NCI-H187 (cell line): ENCODE data around the gene RAP1GAP.
"Not testable (repeated sequence)": the region's sequence is repeated elsewhere in the genome, so short reads cannot be mapped to it uniquely, and the experiment has no call there.

ENCODE experiments used
- DNase-seq, 2 experiments: peaks; one replicate each; lab custom pipeline; 2025; lab: John Stamatoyannopoulos, UW

RAP1GAP gene

GRCh38 chr1:21677168-21677567, 8.0 kb upstream of the RAP1GAP start:
- DNase-seq, result no peak

- DNase-seq, result no peak
Observed at GRCh38 chr1:21674957-21675356, 5.8 kb upstream of the RAP1GAP start.

- not testable (repeated sequence) for DNase-seq
Observed at GRCh38 chr1:21673853-21674252, 4.7 kb upstream of the RAP1GAP start.

- DNase-seq, result no peak
Observed at GRCh38 chr1:21673277-21673780, 4.2 kb upstream of the RAP1GAP start.

GRCh38 chr1:21672478-21673276, 3.5 kb upstream of the RAP1GAP start:
- no peak for DNase-seq

DNA sequence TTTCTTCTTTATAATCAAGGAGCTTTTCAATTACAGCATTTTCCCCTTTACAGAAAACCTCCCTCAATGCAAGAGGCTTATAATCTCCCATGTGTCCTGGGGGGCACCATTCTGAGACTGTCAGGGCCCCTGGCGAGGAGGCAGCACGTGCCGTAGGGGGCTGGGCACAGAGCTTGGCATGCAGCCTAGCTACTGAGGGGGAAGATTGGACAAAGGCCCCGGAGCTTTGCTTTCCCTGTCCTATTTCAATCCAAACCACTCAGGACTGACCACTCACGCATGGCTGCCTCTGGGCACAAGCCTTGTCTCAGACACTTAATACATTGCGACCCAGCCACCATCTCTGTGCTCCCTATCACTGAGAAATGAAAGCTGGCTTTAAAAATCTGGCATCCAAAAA, 2.8 kb upstream of the RAP1GAP start:
- no peak for DNase-seq

DNA sequence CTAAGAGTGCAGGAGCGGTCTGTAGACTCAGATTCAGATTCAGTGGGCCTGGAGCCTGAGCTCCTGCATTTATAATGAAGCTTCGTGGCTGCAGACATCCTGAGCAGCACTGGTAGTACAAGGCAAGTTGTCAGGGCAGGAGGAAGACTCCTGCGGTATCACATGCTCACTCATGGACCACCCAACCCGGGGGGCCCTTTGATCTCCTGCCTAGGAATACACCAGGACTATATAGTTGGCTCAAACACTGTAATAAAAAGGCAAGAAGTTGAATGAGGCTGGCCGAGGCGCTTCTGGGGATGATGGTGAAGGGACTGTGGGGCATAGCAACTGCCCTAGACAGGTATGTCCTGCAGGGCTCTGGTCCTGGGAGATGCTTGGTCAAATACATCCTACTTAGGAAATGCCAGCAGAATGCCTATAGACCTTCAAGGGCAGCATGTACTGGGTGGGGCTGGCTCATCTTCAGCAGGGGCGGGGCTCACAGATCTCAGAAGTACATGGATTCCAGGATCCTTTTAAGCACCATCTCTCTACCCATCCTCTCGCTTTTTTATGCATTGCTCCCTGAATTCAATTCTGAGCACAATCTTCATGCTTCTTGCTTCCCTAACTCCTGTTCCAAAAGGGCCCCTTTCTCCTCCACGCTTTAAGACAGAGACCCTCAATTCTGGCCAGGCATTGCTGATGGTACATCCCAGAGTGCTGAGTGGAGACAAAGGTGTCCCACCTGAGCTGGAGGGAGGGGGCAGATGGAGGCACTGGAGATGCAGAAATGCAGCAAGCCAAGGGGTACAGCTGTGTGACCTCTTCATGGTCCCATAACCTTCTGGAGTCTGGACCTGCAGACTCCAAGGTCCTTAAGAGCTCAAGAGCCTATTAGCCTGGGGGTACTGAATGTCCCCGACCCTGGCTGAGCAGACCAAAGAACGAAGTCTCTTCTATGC, 2.1 kb upstream of the RAP1GAP start:
- DNase-seq, result no peak

- no peak for DNase-seq
Observed at GRCh38 chr1:21670059-21670881, 1.1 kb upstream of the RAP1GAP start.

GRCh38 chr1:21668951-21669257, 253 bp downstream of the RAP1GAP start:
- DNase-seq, result no peak

DNA sequence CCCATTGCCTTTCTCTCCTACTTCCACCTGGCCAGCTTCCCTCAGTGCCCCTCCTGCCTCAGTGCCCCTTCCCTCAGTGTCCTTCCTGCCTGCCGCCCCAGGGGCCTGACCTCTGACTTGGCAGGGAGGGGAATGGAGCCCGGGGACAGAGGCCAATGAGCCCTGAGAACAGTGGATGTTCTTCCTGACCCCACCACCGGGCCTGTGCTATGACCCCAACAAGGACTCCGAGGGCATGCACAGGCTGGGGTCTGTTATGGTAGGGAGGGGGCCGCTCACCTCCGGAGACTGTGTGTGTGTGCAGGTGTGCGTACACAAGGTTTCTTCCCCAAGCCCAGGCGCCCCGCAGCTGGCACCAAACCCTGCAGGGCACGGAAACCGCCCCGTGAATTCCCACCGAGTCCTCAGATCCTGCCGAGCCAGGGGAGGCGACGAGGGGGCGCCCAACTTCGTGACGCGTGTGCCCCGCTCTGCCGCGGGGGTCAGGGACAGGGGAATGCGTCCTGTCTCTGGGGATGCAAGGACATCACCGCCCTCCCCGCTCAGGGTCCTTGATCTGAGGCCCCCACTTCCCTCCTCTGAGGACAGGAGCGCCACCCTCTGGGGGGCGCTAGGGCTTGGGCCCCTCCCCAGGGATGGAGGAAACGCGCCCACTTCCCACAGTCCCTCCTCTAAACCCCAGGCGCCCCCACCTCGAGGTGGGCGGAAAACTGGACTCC, 766 bp downstream of the RAP1GAP start:
- no peak for DNase-seq

DNA sequence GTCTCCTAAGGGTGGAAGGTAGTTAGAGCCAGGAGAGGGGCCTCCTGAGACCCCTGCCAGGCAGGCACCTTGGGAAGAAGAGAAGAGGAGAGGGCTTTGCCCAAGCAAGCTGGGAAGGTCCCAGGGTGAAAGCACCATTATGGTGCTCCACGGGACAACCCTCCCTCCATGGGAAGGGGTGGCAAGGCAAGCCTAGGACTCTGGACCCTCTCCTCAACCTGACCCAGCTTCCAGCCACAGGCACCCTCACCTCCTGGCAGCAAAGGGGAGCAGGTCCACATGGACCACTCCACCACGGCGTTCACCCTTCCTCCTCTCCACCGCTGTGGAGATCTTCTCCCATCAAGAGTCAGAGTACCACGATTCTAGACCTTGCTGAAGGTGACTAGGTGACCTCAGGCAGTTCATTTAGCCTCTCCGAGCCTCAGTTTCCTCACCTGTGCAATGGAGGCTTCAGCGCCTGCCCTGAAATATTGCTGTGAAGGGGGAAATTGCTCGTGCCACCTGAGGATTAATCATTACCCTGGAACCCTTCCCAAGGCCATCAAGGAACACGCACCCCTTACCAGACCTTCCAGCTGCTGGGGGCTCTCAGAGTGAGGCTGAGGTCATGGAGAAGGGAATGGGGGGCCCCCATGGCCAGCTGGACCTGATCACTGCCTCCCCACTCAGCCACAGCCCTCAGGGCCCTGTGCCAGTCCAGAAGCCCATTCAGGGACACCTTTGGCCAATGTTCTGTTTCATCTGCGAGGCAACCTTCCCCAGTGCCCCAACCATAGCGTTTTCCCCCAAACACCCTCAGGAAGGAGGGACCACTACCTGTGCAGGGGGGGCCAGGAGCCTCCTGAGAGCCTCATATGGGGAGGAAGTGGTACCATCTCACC, 1.6 kb downstream of the RAP1GAP start:
- DNase-seq, result no peak

GRCh38 chr1:21666576-21667320, 2.4 kb downstream of the RAP1GAP start:
- no peak for DNase-seq

DNA sequence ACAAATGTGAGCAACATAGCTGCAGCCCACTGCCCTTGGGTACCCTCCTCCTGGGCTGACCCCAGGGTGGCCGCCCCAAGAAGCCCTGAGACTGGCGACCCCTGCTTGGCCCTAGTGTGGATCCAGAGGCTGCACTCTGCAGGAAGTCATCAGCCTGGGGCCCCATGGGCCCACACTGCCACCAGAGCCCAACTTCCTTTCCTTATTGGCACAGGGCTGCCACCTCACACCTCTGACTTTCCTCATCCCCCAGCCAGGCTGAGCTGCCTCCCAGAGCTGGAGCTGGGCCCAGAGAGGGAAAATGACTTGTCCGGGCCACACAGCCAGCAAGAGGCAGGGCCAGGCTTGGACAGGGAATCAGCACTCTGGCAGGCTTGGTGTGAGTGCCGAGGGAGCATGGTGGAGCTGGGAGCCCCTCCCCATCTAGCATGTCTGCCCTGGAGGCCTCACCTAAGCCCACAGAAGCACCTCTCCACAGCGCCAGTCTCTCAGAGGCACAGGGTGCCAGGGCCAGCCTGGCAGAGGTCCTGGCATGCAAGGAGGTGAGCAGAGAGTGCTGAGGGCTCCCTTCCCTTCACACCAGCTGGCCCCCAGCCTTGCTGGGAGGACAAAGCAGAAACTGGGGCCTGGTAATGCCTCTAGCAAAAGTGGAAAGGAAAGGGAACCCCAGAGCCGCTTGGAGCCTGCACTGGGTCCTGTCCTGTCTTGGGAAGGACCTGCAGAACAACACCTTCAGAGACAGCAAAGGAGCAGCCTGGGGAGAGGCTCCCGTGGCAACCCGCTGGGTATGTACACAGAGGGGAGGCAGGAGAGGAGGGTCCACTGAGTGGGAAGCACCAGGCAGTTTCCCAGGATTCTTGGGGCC, 3.2 kb downstream of the RAP1GAP start:
- DNase-seq, result no peak

- no peak for DNase-seq
Observed at GRCh38 chr1:21664806-21665588, 4.2 kb downstream of the RAP1GAP start.

DNA sequence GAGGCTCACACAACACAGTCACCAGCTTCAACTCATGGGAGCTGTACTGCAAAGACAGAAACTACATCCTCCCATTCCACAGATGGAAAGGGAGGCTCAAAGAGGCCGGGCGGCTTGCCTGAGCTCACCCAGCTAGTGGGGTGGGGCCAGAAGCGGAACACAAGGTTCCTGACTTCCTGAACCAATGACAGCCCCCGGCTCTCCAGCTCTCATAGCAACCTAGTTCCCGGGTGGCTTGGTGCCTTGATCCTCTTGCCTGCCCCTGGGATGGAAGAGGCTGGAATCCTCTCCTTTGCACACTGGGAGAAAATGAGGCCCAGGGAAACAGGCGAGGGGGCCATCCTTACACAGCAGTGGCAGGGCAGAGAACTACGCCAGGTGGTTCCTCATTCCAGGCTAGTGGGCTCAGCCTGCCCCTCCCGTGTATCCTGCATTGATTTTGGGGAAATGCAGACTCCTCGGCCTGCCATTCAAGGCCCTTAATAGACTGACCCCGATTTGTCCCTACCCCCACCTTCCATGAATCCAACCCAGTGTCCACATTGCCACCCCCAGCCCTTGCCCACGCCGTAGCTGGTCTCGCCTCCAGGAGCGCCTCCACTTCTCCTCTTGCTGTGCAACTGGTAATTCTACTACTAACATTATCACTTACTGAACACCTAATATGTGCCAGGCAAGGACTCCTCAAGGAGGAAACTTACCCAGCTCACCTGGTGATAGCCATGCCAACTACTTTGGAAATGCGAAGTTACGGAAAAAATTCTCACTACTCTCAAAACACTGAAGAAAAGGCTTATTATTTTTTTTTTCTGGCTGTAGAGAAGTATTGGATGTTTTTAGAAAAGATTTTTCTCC, 5.0 kb downstream of the RAP1GAP start:
- no peak for DNase-seq

GRCh38 chr1:21663248-21663950, 5.8 kb downstream of the RAP1GAP start:
- no peak for DNase-seq
